Activated CD4-positive, alpha-beta T cell treated with anti-CD3 and anti-CD28 coated beads for 1 hour (primary cell): ENCODE measurements around the gene NR5A2.
A peak's percentile ranks its signal among the peaks of the same experiment; 100 is the strongest.

ENCODE experiments used
- DNase-seq: peaks from one replicate; pipeline ENCODE4 v3.0.0-alpha.2; 2020

Gene NR5A2

DNA sequence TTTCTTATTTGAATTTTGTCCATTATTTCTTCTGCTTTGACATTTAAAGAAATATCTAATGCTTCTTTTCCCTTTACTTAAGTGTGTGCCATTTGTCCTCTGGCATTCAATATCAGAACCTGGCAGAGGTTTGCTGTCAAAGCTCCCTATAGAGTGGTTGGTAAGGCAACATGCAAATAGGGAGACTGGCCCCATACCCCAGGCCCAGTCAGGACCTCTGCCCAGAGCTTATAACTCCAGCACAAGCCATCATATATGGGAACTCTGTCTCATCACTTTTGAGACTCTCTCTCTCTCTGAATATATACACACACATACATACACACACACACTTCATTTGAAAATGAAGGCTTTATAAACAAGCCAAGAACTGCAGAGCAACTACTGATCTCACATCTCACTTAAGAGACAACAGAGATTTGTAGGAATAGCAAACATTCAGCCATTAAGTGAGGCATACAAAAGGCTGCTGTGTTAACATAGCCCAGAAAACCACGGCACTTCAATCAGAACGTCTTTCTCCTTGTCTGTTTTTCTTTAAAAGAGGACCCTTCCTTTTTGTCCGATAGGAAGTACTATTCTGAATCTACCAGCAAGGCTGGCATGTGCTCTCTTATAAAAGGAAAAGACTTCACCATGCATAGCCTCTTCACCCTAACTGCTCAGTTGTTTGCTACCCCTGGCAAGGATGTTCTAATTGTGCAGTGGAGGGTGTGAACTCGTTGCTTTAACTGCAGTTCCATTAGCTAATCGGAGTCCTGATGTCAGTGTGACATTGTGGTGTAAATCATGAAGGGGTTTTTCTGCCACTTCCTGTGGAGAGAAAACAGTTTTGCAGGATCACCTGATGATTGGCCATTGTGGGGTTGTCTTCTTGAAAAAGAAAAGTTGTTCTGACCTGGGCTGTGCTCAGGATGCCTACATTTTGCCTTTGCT lies 101.7 kb downstream of the NR5A2 start:
- DNase-seq: no peak

GRCh38 chr1:200130552-200130951 lies 103.0 kb downstream of the NR5A2 start:
- DNase-seq: no peak

GRCh38 chr1:200131551-200132125 lies 104.1 kb downstream of the NR5A2 start:
- DNase-seq: no peak

DNA sequence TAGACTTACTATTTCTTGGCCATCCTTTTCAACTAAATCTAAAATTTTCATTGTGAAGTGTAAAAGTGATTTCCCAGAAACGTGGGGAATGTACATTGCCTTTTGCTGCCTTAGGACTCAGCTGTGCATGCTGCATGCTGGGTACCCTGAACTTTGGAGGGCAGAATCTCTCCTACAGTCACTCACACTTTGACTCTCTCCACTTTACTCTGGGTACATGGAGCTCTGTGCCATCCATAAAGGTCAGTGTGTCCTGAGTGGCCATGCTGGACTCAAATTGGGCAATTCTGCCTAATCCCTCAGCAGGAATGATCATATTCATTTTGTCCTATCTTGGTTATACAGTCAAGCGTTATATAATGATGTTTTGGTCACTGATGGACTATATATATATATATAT lies 105.6 kb downstream of the NR5A2 start:
- no peak for DNase-seq

- no peak for DNase-seq
Observed at GRCh38 chr1:200134116-200134515, 106.6 kb downstream of the NR5A2 start.

GRCh38 chr1:200136384-200136783 lies 108.9 kb downstream of the NR5A2 start:
- DNase-seq: no peak

- no peak for DNase-seq
Observed at GRCh38 chr1:200139661-200140250, 112.2 kb downstream of the NR5A2 start.

- no peak for DNase-seq
Observed at GRCh38 chr1:200143347-200143746, 115.8 kb downstream of the NR5A2 start.

GRCh38 chr1:200146100-200146499 lies 118.6 kb downstream of the NR5A2 start:
- DNase-seq: no peak

DNA sequence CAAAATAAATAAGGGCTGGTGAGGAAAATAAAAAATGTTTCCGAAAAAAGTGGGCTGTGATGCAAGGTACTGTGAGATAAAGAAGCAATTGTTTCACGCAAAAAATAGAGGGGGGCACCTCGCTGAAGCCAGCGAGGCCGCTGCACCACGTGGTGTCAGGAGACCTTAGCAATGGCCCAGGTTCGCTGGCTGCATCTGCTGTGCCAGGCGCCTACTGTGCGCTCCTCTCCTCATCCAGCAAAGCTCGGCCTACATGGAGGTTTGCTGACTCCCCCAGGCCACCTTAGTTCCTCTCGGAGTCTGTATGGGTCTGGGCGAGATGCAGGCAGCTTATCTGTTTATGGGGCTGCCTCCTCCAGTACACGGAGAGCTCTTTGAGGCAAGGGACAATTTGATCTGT lies 119.6 kb downstream of the NR5A2 start:
- no peak for DNase-seq

GRCh38 chr1:200147742-200148141 lies 120.2 kb downstream of the NR5A2 start:
- DNase-seq: no peak

- no peak for DNase-seq
Observed at GRCh38 chr1:200150006-200150405, 122.5 kb downstream of the NR5A2 start.

DNA sequence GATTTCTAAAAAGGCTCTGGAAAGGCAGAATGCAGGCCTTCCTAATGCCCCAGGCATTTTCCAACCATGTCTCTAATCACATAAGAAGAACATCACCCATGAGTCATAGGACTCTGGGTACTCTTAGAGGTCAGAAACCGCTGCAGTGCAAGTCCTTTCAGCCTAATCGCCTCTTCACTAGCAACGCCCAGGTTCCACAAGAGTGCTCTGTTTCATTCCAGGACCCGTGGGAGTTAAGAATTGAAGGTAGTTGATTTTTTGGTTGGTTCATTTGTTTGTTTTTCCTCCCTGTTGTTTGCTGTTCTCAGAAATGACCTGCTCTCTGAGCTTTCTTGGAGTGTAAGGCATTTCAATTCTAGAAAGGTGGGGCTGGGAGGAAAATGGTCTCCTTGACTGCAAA lies 123.2 kb downstream of the NR5A2 start:
- no peak for DNase-seq

GRCh38 chr1:200152336-200152735 lies 124.8 kb downstream of the NR5A2 start:
- no peak for DNase-seq

DNA sequence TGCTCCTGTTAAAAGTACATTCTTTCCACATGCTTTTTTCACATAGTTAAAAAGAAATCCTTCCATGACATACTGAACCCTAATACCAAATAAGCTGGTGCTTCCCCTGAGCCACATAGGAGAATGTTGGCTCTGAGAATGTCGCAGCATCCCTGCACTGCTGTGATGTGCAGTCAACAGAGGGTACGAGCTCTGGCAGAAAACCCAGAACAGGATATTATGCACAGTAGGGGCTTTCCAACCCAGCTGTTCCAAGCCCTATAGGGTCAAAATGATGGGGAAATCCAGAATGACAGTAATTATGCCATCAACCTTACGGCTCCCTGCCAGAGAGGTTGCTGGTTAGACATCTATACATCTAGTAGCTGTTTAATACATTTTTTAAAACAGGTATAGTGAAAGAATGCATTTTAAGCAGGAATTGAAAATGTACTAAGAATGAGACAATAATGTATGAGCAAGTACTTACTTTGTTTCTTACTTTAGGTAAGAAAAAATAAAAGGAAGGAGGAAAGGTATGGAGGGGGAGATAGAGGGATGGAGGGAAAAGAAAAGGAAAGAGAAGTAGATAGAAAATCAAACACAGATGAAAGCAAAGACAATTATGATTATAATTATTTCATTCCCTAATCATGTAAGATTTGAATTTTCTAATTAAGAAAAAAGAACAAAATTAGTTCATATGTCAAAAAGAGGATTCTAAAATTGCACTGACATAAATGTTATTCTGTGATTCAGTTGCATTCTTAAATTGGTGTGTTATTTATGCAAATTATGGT lies 126.0 kb downstream of the NR5A2 start:
- DNase-seq: no peak

GRCh38 chr1:200154069-200154767 lies 126.7 kb downstream of the NR5A2 start:
- peak; percentile 20 for DNase-seq

DNA sequence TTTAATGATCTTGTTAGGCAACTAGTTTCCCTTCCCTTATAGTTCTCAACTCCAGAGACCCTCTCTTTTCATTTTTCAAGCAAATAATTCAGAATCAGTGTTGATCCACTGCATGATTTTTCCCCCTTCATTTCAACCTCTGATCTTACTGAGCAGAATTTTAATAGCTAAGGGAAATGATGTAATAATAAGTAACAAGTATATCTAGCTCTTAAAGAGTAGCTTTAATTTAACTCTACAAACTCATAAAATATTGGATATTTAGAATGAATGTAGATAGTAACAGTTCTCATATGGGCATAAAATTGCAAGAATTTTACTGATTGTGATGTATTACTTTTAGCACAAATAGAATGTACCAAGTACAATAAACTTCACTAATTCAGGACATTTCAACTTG lies 130.2 kb downstream of the NR5A2 start:
- no peak for DNase-seq

- DNase-seq: no peak
Observed at GRCh38 chr1:200161801-200162200, 134.3 kb downstream of the NR5A2 start.

DNA sequence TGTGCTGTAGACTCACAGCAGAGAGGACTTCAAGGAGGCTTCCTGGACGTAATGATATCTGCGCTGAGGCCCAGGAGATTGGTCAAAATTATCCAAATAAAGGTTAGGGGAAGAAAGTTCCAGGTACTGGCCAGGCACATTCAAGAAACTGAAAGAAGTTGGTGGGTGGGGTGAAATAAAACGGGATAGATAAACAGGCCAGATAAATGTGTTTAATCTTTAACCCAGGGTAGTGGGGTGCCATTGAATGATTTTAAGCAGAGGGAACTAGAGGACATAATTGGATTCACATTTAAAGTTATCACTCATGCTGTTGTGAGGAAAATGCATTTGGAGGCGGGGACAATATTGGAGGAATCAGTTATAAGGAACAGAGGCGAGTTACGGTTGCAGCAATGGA lies 134.7 kb downstream of the NR5A2 start:
- DNase-seq: no peak

DNA sequence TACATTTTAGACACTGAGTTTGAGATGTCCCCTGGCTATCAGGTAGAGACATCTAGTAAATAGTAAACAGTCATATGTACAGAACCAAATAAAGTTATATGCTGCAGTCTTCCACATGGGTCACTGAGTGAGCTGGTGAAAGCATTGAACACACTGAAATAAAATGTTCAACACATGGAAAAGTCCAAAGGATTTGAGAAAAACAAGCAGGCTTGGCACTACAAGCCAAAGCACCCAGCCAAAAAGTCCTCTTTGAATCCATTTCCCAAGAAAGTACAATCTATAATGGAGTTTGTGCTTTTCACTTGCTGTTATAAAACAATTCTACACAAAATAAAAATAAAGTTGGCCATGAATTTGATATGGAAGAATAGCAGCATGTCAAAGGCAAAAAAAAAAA lies 135.4 kb downstream of the NR5A2 start:
- no peak for DNase-seq

DNA sequence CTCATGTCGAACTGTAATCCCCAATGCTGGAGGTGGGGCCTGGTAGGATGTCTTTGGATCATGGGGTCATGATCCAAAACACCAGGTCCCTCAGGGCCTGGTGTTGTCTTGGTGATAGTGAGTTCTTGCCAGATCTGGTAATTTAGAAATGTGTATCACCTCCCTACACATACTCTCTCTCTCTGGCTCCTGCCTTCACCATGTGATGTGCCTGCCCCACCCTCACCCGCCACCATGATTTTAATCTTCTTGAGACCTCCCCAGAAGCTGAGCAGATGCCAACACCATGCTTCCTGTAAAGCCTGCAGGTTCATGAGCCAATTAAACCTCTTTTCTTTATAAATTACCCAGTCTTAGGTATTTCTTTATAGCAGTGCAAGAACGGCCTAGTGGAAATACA lies 136.4 kb downstream of the NR5A2 start:
- DNase-seq: no peak

- DNase-seq: no peak
Observed at GRCh38 chr1:200165493-200166220, 138.1 kb downstream of the NR5A2 start.
